Lung (tissue), 12 donors: Measurements from ENCODE around the gene DYNLL1. TPM values are rescaled to one million over a fixed set of nuclear protein-coding genes. Genes with fewer than 3 reads are reported as not detected.

ENCODE experiments used
- ATAC-seq: fragments of 200-7000 bp; cut with Tn5 transposase; one replicate; pipeline ENCODE4 v1.9.1; 2020; ENCODE audit warnings: moderate number of reproducible peaks; ENCODE audit not compliant: insufficient read depth, low FRiP score
- DNase-seq, 3 donors: peaks; one replicate each; pipeline ENCODE4 v3.0.0-alpha.2; 2013 to 2017
- H3K27ac ChIP-seq, 2 donors: one replicate each; pipeline ENCODE4 v1.5.1; 2013; ENCODE audit warnings: mild to moderate bottlenecking in 2 of 2, moderate library complexity in 2 of 2, control low read depth in 1 of 2, inconsistent platforms in 1 of 2, low read depth in 1 of 2, low read length in 1 of 2
- H3K27me3 ChIP-seq, 3 donors: one replicate each; pipeline ENCODE4 v1.5.1; 2013; ENCODE audit warnings: low read length in 2 of 3; ENCODE audit not compliant: control insufficient read depth in 3 of 3, insufficient read depth in 3 of 3
- H3K36me3 ChIP-seq, 4 donors: one replicate each; pipeline ENCODE4 v1.5.1; 2013; ENCODE audit warnings: low read length in 4 of 4, mild to moderate bottlenecking in 1 of 4, moderate library complexity in 1 of 4; ENCODE audit not compliant: control insufficient read depth in 4 of 4, insufficient read depth in 4 of 4
- H3K4me1 ChIP-seq, 5 donors: one replicate each; pipeline ENCODE4 v1.5.1; 2013; ENCODE audit warnings: low read length in 5 of 5, mild to moderate bottlenecking in 2 of 5, moderate library complexity in 1 of 5; ENCODE audit not compliant: control insufficient read depth in 5 of 5, insufficient read depth in 5 of 5
- H3K4me3 ChIP-seq: one replicate; pipeline ENCODE4 v1.5.1; 2013; ENCODE audit warnings: mild to moderate bottlenecking, control low read depth, moderate library complexity
- H3K9ac ChIP-seq, 2 donors: one replicate each; pipeline ENCODE4 v1.5.1; 2013; ENCODE audit warnings: low read length in 2 of 2, control low read depth in 1 of 2; ENCODE audit not compliant: insufficient read depth in 1 of 2
- H3K9me3 ChIP-seq, 4 donors: one replicate each; pipeline ENCODE4 v1.5.1; 2013; ENCODE audit warnings: low read length in 3 of 4, mild to moderate bottlenecking in 1 of 4, moderate library complexity in 1 of 4; ENCODE audit not compliant: control insufficient read depth in 4 of 4, insufficient read depth in 3 of 4
- WGBS, 2 donors: extraction: QIAGEN DNeasy Blood & Tissue Kit; methylation state at CpG; one replicate each; pipeline ENCODE4 v1.1.7; 2013; 5-methylcytosine and 5-hydroxymethylcytosine counted together
- polyA plus RNA-seq, 2 donors: library from polyadenylated mRNA; stranded (reverse); fragments of 200-250 nt; gene quantifications; one replicate each; pipeline ENCODE4 v1.2.1, GENCODE V29; 2013
- total RNA-seq, 2 donors: library from RNA; depleted of rRNA in 1 of 2; stranded (reverse); fragments of >200 nt in 1 of 2; gene quantifications; one replicate each; pipeline ENCODE4 v1.2.1, GENCODE V29; 2014 to 2021
- TF ChIP-seq, protein P1 (sequence below): IDR thresholded peaks from 2 replicates; pipeline ENCODE4 v1.5.1; 2012; ENCODE audit warnings: mild to moderate bottlenecking; ENCODE audit errors: control extremely low read depth, extremely low read depth
- donor health status: control.
- donor health status: control.
- donor health status: Bipolar disorder and iron deficiency.
- donor health status: healthy.
- donor health status: DM: yes; HTN: yes; CAD: no.

The DYNLL1 gene
- total and polyA plus RNA-seq, 4 donors = 210 to 360 (median 318) TPM

DNA sequence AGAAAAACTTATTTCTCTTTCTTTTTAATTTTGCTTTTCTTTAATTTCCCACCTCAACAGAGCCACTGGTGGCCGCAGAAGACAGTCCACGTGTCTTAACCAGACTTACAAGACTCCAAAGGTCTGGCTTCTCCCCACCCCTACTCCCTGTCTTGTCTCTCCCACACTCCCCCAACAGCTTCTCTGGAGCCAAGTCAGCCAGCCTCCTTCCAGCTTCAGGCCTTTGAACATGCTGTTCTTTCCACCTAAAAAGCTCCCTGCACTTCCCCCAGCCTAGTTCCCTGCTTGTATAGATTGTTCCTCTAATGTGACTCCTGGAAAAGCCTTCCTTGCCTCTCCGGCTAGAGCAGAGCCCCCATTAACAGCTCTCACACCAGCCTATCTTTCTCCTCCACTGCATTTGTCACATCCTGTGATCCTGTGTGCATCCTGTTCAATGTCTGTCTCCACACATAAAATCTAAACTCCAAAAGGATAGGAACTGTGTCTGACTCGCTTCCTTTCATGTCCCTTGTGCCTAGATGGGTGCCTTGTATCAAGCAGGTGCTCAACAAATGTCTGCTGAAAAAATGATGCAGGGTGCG is 7.8 kb upstream of the DYNLL1 start:
- Histone ChIP-seq H3K4me1 (peaks cover 0 to 2% (median 0%) of the 10 kb centered on the region in 5 donors), H3K9ac (no peak overlapping the region), H3K27me3 (no peaks in the 10 kb centered on the region), H3K27ac (no peak overlapping the region), H3K9me3 (no peaks in the 10 kb centered on the region), H3K4me3 (no peak overlapping the region), H3K36me3 (peaks cover 0 to 9% (median 5%) of the 10 kb centered on the region in 4 donors)
- ATAC-seq = no peak
- 76 to 78% methylated on average over 5 of the region's 5 CpGs for WGBS, 2 donors
- DNase-seq = no peak
- TF ChIP-seq, protein P1, sequence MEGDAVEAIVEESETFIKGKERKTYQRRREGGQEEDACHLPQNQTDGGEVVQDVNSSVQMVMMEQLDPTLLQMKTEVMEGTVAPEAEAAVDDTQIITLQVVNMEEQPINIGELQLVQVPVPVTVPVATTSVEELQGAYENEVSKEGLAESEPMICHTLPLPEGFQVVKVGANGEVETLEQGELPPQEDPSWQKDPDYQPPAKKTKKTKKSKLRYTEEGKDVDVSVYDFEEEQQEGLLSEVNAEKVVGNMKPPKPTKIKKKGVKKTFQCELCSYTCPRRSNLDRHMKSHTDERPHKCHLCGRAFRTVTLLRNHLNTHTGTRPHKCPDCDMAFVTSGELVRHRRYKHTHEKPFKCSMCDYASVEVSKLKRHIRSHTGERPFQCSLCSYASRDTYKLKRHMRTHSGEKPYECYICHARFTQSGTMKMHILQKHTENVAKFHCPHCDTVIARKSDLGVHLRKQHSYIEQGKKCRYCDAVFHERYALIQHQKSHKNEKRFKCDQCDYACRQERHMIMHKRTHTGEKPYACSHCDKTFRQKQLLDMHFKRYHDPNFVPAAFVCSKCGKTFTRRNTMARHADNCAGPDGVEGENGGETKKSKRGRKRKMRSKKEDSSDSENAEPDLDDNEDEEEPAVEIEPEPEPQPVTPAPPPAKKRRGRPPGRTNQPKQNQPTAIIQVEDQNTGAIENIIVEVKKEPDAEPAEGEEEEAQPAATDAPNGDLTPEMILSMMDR = no peak

DNA sequence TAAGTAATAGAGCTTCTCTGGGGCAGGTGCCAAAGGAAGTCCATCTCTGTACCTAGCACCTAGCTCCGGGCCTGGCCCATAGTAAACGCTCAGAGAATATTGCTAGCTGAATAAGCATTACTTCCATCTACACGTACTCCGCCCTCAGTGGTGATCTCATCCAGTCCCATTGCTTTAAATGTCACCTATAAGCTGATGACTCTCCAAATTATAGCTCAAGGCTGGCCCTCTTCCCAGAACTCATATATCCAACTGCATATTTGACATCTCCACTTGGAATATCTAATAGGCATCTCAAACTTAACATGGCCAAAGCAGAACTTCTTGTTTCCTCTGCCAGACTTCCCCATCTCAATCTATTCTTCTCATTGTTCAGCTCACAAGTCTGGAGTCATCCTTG is 6.9 kb upstream of the DYNLL1 start:
- Histone ChIP-seq H3K4me3 (no peak overlapping the region), H3K27me3 (no peaks in the 10 kb centered on the region), H3K9me3 (no peaks in the 10 kb centered on the region), H3K27ac (no peak overlapping the region), H3K9ac (no peak overlapping the region), H3K36me3 (peaks cover 0 to 9% (median 5%) of the 10 kb centered on the region in 4 donors), H3K4me1 (peaks cover 0 to 2% (median 0%) of the 10 kb centered on the region in 5 donors)
- 91 to 94% methylated on average over 4 of the region's 4 CpGs for WGBS, 2 donors
- TF ChIP-seq, protein P1 = no peak
- DNase-seq (no peak), ATAC-seq (no peak)

DNA sequence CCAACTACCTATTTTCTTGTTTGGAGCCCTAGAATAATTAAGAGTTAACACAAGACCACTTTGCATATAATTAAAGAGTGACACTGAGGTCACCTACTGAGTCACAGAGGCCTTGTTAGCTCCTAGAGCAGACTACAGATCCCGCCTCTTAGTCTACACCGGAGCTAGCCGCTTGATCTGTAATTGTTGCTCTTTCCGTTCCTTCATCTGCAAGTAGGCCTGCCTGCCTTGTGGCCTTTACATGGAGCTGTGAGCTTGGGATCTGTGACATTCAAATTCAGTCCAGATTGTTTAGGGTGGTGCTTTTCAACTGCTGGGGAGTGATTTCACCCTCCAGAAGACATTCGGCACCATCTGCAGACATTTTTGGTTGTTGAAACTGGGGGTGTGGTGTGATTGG is 5.6 kb upstream of the DYNLL1 start:
- no peaks in the 10 kb centered on the region for H3K27me3 ChIP-seq

More for the DNA sequence above, 5.6 kb upstream of the DYNLL1 start:
- Histone ChIP-seq H3K4me3 (no peak overlapping the region), H3K9me3 (no peaks in the 10 kb centered on the region), H3K27ac (no peak overlapping the region), H3K36me3 (peaks cover 0 to 9% (median 5%) of the 10 kb centered on the region in 4 donors), H3K4me1 (peaks cover 0 to 9% (median 5%) of the 10 kb centered on the region in 5 donors), H3K9ac (no peak overlapping the region)
- DNase-seq (no peak), ATAC-seq (no peak)
- WGBS, 2 donors = 97 to 98% methylated on average over 5 of the region's 5 CpGs
- TF ChIP-seq, protein P1 = no peak
